RWPE1 (cell line): Measurements from ENCODE around the gene MTR.

Experiments
- CTCF ChIA-PET: fragments of 350-600 bp; sonication (Branson Sonifier 250); formaldehyde crosslinking; extraction: SDS; loops from one replicate; lab custom pipeline; 2021; lab: Yijun Ruan, JAX
- POLR2A ChIA-PET: fragments of 400-600 bp; formaldehyde crosslinking; extraction: SDS; loops from one replicate; lab custom pipeline; 2020; ENCODE audit warnings: antibody characterized with exemption; ENCODE audit not compliant: low non-redundant PET; lab: Yijun Ruan, JAX
- DNase-seq: peaks from one replicate; pipeline ENCODE4 v3.0.0; 2012; ENCODE audit warnings: low spot score
- H3K27ac ChIP-seq: fragments of 450-650 bp; 2 replicates; pipeline ENCODE4 v1.5.1; 2017
- TF ChIP-seq, protein P1 (sequence below): fragments of 450-650 bp; conservative IDR thresholded peaks from 2 replicates; pipeline ENCODE4 v1.5.1; 2017; ENCODE audit warnings: low read depth, mild to moderate bottlenecking

MTR gene

GRCh38 chr1:236795035-236795756 is at the start of gene MTR:
Gene MTR (plus strand): TSS chr1:236795292. CDS start chr1:236795704, 412 bp downstream.
- TF ChIP-seq, protein P1, sequence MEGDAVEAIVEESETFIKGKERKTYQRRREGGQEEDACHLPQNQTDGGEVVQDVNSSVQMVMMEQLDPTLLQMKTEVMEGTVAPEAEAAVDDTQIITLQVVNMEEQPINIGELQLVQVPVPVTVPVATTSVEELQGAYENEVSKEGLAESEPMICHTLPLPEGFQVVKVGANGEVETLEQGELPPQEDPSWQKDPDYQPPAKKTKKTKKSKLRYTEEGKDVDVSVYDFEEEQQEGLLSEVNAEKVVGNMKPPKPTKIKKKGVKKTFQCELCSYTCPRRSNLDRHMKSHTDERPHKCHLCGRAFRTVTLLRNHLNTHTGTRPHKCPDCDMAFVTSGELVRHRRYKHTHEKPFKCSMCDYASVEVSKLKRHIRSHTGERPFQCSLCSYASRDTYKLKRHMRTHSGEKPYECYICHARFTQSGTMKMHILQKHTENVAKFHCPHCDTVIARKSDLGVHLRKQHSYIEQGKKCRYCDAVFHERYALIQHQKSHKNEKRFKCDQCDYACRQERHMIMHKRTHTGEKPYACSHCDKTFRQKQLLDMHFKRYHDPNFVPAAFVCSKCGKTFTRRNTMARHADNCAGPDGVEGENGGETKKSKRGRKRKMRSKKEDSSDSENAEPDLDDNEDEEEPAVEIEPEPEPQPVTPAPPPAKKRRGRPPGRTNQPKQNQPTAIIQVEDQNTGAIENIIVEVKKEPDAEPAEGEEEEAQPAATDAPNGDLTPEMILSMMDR = no peak
- peak; percentile 100 for DNase-seq
- ChIA-PET CTCF (interaction anchor here (0.7 kb wide), 1 partner anchor 704 kb away, joined by 4 read pairs; no protein-coding TSS in a partner anchor), POLR2A (interaction anchor here (0.6 to 1.1 kb wide), 3 partner anchors 9 to 14 kb away, joined by 3 read pairs; no protein-coding TSS in a partner anchor)
- H3K27ac ChIP-seq = peak within 1 kb of the TSS; percentile 94

DNA sequence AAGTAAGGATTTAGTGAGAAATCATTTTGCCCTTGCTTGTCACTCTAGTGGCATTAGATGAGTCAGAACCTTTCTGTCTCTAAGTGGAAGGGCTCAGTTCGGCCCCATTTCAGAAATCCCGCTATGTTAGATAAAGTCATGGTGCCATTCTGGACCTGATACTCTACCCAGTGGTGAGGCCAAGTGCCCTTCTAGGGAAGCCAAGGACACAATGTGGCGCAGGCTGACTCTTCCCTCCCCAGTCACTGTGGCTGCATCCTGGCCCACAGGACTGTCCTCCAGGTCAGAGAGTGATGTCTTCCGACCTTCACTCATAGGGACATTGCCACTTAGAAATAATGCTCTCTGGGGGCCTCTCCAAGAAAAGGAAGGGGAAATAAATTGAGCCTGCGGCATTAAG is 48.3 kb upstream of the MTR start:
- ChIA-PET CTCF (no interaction called here), POLR2A (no interaction called here)
- no peak overlapping the region for H3K27ac ChIP-seq
- TF ChIP-seq, protein P1 = no peak
- no peak for DNase-seq

- no peak for DNase-seq
- ChIA-PET CTCF (interaction anchor here (0.6 to 0.7 kb wide), 2 partner anchors 227 to 800 kb away, joined by 4 to 9 read pairs; no protein-coding TSS in a partner anchor), POLR2A (no interaction called here)
- TF ChIP-seq, protein P1 = no peak
- no peak overlapping the region for H3K27ac ChIP-seq
These were observed 47.6 kb upstream of the MTR start for GRCh38 chr1:236747311-236747985.

- ChIA-PET CTCF (interaction anchor here (0.6 to 0.7 kb wide), 2 partner anchors 635 to 799 kb away, joined by 3 to 4 read pairs; no protein-coding TSS in a partner anchor), POLR2A (no interaction called here)
- DNase-seq = no peak
- no peak overlapping the region for H3K27ac ChIP-seq
- TF ChIP-seq, protein P1 = no peak
These were observed 46.7 kb upstream of the MTR start for GRCh38 chr1:236748268-236748870.

DNA sequence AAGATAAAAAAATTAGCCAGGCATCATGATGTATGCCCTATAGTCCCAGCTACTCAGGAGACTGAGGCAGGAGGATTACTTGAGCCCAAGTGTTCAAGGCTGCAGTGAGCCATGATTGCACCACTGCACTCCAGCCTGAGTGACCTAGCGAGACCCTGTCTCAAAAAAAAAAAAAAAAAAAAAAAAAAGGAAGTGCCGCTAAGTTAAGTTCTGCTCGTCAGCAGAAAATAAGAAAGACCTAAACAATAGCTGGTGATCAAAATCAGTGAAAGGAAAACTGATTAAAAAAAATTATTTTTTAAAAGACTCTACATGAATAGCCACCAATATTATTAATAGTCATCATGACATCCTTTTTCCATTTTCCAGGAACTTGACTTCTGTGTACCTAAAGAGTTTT is 44.2 kb upstream of the MTR start:
- TF ChIP-seq, protein P1 = no peak
- DNase-seq = no peak
- H3K27ac ChIP-seq = no peak overlapping the region
- ChIA-PET CTCF (interaction anchor here (0.5 kb wide), 1 partner anchor 300 kb away, joined by 4 read pairs; no protein-coding TSS in a partner anchor), POLR2A (no interaction called here)

GRCh38 chr1:236751385-236751784 is 43.7 kb upstream of the MTR start:
- POLR2A ChIA-PET = no interaction called here
- CTCF ChIA-PET = interaction anchor here (0.5 kb wide), 1 partner anchor 300 kb away, joined by 4 read pairs; no protein-coding TSS in a partner anchor
- TF ChIP-seq, protein P1 = no peak
- H3K27ac ChIP-seq = no peak overlapping the region
- DNase-seq = no peak
